K562 (cell line): ENCODE measurements around the gene KMT2D. TPM values are rescaled to one million over a fixed set of nuclear protein-coding genes. Genes with fewer than 3 reads are reported as not detected.

ENCODE experiments used
- ARID2 ChIP-seq: fragments of 450-650 bp; IDR thresholded peaks from 2 replicates; pipeline ENCODE4 v1.6.1; 2017; ENCODE audit warnings: antibody characterized with exemption, mild to moderate bottlenecking
- CBX1 ChIP-seq: sonication (generic); IDR thresholded peaks from 2 replicates; pipeline ENCODE4 v1.6.1; 2016; ENCODE audit warnings: antibody characterized with exemption, low read depth, mild to moderate bottlenecking
- EWSR1 ChIP-seq: fragments of 450-650 bp; IDR thresholded peaks from 2 replicates; pipeline ENCODE4 v1.6.1; 2018; ENCODE audit warnings: borderline replicate concordance, mild to moderate bottlenecking, low read depth, moderate library complexity; ENCODE audit not compliant: partially characterized antibody
- HDAC6 ChIP-seq: IDR thresholded peaks from 2 replicates; pipeline ENCODE4 v1.6.1; 2012; ENCODE audit warnings: low read depth, mild to moderate bottlenecking, control low read depth, inconsistent platforms, low read length, moderate library complexity
- MCM5 ChIP-seq: fragments of 450-650 bp; IDR thresholded peaks from 2 replicates; pipeline ENCODE4 v1.6.1; 2016; ENCODE audit warnings: low read depth
- MCM7 ChIP-seq, 2 experiments: fragments of 450-650 bp; IDR thresholded peaks; 2 replicates each; pipeline ENCODE4 v1.6.1; 2016 to 2018
- NBN ChIP-seq: fragments of 450-650 bp; IDR thresholded peaks from 2 replicates; pipeline ENCODE4 v1.6.1; 2016; ENCODE audit warnings: low read depth, mild to moderate bottlenecking
- PTRF ChIP-seq: fragments of 450-650 bp; IDR thresholded peaks from 2 replicates; pipeline ENCODE4 v1.6.1; 2016; ENCODE audit warnings: mild to moderate bottlenecking, missing genetic modification characterization, missing compliant biosample characterization
- RBBP5 ChIP-seq: fragments of 200-600 bp; sonication (generic); IDR thresholded peaks from 2 replicates; pipeline ENCODE4 v1.6.1; 2012; ENCODE audit warnings: borderline replicate concordance, mild to moderate bottlenecking, low read length, control low read depth, inconsistent platforms; ENCODE audit not compliant: insufficient read depth, poor library complexity, severe bottlenecking
- SIRT6 ChIP-seq: IDR thresholded peaks from one replicate; pipeline ENCODE4 v1.6.1; 2012; ENCODE audit warnings: low read depth, mild to moderate bottlenecking, control low read depth, inconsistent platforms, low read length, moderate library complexity
- SRF ChIP-seq, 2 experiments: fragments of 250-450, 450-650 bp in 1 of 2; sonication (Bioruptor Pico) in 1 of 2; sonication (generic) in 1 of 2; formaldehyde crosslinking; IDR thresholded peaks; 2 replicates each; pipeline versions ENCODE4 v1.5.0 to v1.5.1; 2020 to 2022; ENCODE audit warnings: mild to moderate bottlenecking in 1 of 2, missing genetic modification reagents in 1 of 2
- ZBTB8A ChIP-seq: fragments of 450-650 bp; IDR thresholded peaks from 2 replicates; pipeline ENCODE4 v1.6.1; 2018; ENCODE audit warnings: mild to moderate bottlenecking, moderate library complexity; ENCODE audit not compliant: partially characterized antibody
- ZNF217 ChIP-seq: sonication (generic); formaldehyde crosslinking; IDR thresholded peaks from 2 replicates; pipeline ENCODE4 v1.8.0; 2022; ENCODE audit warnings: mild to moderate bottlenecking, missing genetic modification reagents
- ZNF324 ChIP-seq: fragments of 250-450 bp; sonication (Bioruptor Pico); IDR thresholded peaks from 2 replicates; pipeline ENCODE4 v1.4.0; 2020; ENCODE audit warnings: mild to moderate bottlenecking
- ZNF408 ChIP-seq: fragments of 250-450 bp; sonication (Bioruptor Pico); IDR thresholded peaks from 2 replicates; pipeline ENCODE4 v1.4.0; 2020; ENCODE audit warnings: low read depth, mild to moderate bottlenecking, moderate library complexity
- ZNF444 ChIP-seq: fragments of 250-450 bp; sonication (Bioruptor Pico); IDR thresholded peaks from 2 replicates; pipeline ENCODE4 v1.4.0; 2020; ENCODE audit warnings: mild to moderate bottlenecking, moderate library complexity
- ZNF507 ChIP-seq: conservative IDR thresholded peaks from 2 replicates; pipeline ENCODE4 v1.6.1; 2017; ENCODE audit warnings: missing genetic modification characterization, missing compliant biosample characterization
- polyA plus RNA-seq, 8 experiments: library from polyadenylated mRNA; depleted of rRNA in 4 of 8; stranded (reverse) in 5 of 8; unstranded in 3 of 8; fragments of >200 nt; fragmentation: Nextera tagmentation in 2 of 8; fragmentation: Illumina TruSeq in 1 of 8; extraction: Ambion mirVana in 2 of 8; extraction: Trizol in 1 of 8; gene quantifications; 2 replicates each; pipeline versions ENCODE4 v1.2.1 to v1.2.3, GENCODE V29; 2011 to 2014; ENCODE audit warnings: inconsistent platforms in 1 of 8, missing spikeins in 1 of 8
- total RNA-seq, 7 experiments: library from RNA; depleted of rRNA in 6 of 7; stranded (reverse); fragments of >200 nt in 6 of 7; fragmentation: Illumina TruSeq in 2 of 7; extraction: Trizol in 2 of 7; gene quantifications; 2 replicates each; pipeline versions ENCODE4 v1.2.1 to v1.2.3, GENCODE V29; 2011 to 2021; ENCODE audit warnings: low replicate concordance in 1 of 7
- TF ChIP-seq, protein P1 (sequence below): fragments of 450-650 bp; formaldehyde crosslinking; IDR thresholded peaks from 2 replicates; pipeline ENCODE4 v1.4.0; 2022; ENCODE audit warnings: mild to moderate bottlenecking, moderate library complexity
- TF ChIP-seq, protein P2 (sequence below), 3 experiments: IDR thresholded peaks in 2 of 3; conservative IDR thresholded peaks in 1 of 3; 2 replicates each; pipeline ENCODE4 v1.5.1; 2011 to 2012; ENCODE audit warnings: low read length in 3 of 3, mild to moderate bottlenecking in 3 of 3, control low read depth in 2 of 3, improper control_type of control experiment in 1 of 3, inconsistent platforms in 1 of 3, low read depth in 1 of 3, mixed read lengths in 1 of 3, moderate library complexity in 1 of 3; ENCODE audit not compliant: insufficient read depth in 2 of 3
- TF ChIP-seq, protein P3 (sequence below): fragments of 450-650 bp; IDR thresholded peaks from 2 replicates; pipeline ENCODE4 v1.6.1; 2014; ENCODE audit warnings: low read depth, mild to moderate bottlenecking, moderate library complexity, borderline replicate concordance

KMT2D gene
- total and polyA plus RNA-seq, 9 of the 15 experiments (the other 6 are each of a cell fraction or from before 2014, with no cell fraction given) = 0.22 to 93.7 (median 13.7) TPM

- TF ChIP-seq ZNF324 (CRISPR knock-in tag) (no peak), ZNF507 (tag) (no peak), EWSR1 (no peak), SIRT6 (no peak), ZNF444 (CRISPR knock-in tag) (no peak), ZNF217 (CRISPR knock-in tag) (no peak), NBN (peak; percentile 32; the same call in 1 of the 2 replicates), ZNF408 (CRISPR knock-in tag) (no peak), MCM5 (no peak), CBX1 (no peak), SRF (CRISPR knock-in tag; IDR thresholded peaks at IDR 0.05) (peak in 1 of 2 experiments; percentile 80; a peak in 1 of 4 replicates), RBBP5 (peak; percentile 62), MCM7 (IDR thresholded peaks at IDR 0.05) (no peak), ZBTB8A (no peak), PTRF (tag) (no peak), ARID2 (no peak), HDAC6 (peak; percentile 22; the same call in 1 of the 2 replicates)
- TF ChIP-seq, protein P1, sequence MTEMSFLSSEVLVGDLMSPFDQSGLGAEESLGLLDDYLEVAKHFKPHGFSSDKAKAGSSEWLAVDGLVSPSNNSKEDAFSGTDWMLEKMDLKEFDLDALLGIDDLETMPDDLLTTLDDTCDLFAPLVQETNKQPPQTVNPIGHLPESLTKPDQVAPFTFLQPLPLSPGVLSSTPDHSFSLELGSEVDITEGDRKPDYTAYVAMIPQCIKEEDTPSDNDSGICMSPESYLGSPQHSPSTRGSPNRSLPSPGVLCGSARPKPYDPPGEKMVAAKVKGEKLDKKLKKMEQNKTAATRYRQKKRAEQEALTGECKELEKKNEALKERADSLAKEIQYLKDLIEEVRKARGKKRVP (CRISPR knock-in tag) = no peak
- TF ChIP-seq, protein P2, sequence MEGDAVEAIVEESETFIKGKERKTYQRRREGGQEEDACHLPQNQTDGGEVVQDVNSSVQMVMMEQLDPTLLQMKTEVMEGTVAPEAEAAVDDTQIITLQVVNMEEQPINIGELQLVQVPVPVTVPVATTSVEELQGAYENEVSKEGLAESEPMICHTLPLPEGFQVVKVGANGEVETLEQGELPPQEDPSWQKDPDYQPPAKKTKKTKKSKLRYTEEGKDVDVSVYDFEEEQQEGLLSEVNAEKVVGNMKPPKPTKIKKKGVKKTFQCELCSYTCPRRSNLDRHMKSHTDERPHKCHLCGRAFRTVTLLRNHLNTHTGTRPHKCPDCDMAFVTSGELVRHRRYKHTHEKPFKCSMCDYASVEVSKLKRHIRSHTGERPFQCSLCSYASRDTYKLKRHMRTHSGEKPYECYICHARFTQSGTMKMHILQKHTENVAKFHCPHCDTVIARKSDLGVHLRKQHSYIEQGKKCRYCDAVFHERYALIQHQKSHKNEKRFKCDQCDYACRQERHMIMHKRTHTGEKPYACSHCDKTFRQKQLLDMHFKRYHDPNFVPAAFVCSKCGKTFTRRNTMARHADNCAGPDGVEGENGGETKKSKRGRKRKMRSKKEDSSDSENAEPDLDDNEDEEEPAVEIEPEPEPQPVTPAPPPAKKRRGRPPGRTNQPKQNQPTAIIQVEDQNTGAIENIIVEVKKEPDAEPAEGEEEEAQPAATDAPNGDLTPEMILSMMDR (IDR thresholded peaks at IDR 0.05 in 2 of 3, conservative IDR thresholded peaks at IDR 0.05 in 1 of 3; ENCODE audit: insufficient read depth in 2 of 3, low read depth in 1 of 3, low read length in 3 of 3) = peak in 2 of 3 experiments; percentile 32 to 39; a peak in 2 of 6 replicates
- TF ChIP-seq, protein P3, sequence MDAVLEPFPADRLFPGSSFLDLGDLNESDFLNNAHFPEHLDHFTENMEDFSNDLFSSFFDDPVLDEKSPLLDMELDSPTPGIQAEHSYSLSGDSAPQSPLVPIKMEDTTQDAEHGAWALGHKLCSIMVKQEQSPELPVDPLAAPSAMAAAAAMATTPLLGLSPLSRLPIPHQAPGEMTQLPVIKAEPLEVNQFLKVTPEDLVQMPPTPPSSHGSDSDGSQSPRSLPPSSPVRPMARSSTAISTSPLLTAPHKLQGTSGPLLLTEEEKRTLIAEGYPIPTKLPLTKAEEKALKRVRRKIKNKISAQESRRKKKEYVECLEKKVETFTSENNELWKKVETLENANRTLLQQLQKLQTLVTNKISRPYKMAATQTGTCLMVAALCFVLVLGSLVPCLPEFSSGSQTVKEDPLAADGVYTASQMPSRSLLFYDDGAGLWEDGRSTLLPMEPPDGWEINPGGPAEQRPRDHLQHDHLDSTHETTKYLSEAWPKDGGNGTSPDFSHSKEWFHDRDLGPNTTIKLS = no peak
Measured at GRCh38 chr12:49089821-49090773, 29.5 kb upstream of the KMT2D start (continued).
